Measurements from ENCODE around the gene DQX1. TPM values are rescaled to one million over a fixed set of nuclear protein-coding genes. Genes with fewer than 3 reads are reported as not detected.

Gene DQX1
- total RNA-seq, 2 experiments from 2014 or later, result 0.50 to 0.96 TPM

- ChIA-PET CTCF (interaction anchor here (1.1 to 6.4 kb wide), 7 partner anchors 11 to 76 kb away, joined by 3 to 54 read pairs (median 12); partner anchors contain the start of genes CCDC142, PCGF1, TTC31 and WBP1), POLR2A (interaction anchor here (1.1 to 1.8 kb wide), 3 partner anchors 16 to 34 kb away, joined by 3 to 5 read pairs (median 3); partner anchors contain the start of gene TLX2)
- H3K4me1 Mint-ChIP-seq (ENCODE audit: low read depth), result peaks cover 19% of the 10 kb centered on the region
- no peak overlapping the region for H3K4me3 Mint-ChIP-seq
- no peak overlapping the region for H3K27ac Mint-ChIP-seq
- no peaks in the 10 kb centered on the region for H3K9me3 Mint-ChIP-seq
- ATAC-seq (no peak), DNase-seq (no peak)
- H3K36me3 Mint-ChIP-seq (ENCODE audit: low read depth), result peaks cover 34% of the 10 kb centered on the region
- no peak for TF ChIP-seq CTCF (IDR thresholded peaks at IDR 0.05)
- H3K27me3 Mint-ChIP-seq, result no peaks in the 10 kb centered on the region
- intact Hi-C loops (cut with micrococcal nuclease), result loop anchor here (5.0 kb wide), 2 partner anchors 51 to 54 kb away; partner anchors contain the start of genes CCDC142 and TTC31
These were observed 7.4 kb upstream of the DQX1 start for GRCh38 chr2:74533464-74533863.

GRCh38 chr2:74532222-74532621 is 6.2 kb upstream of the DQX1 start:
- H3K4me1 Mint-ChIP-seq (ENCODE audit: low read depth), result peaks cover 31% of the 10 kb centered on the region
- intact Hi-C loops (cut with micrococcal nuclease), result loop anchor here (5.0 kb wide), 2 partner anchors 50 to 55 kb away; partner anchors contain the start of genes CCDC142 and TTC31
- DNase-seq, result no peak

GRCh38 chr2:74531666-74532065 is 5.6 kb upstream of the DQX1 start:
- intact Hi-C loops (cut with micrococcal nuclease), result loop anchor here (5.0 kb wide), 2 partner anchors 49 to 56 kb away; partner anchors contain the start of genes CCDC142 and TTC31
- peak overlapping the region; percentile 98 for H3K4me3 Mint-ChIP-seq
- peak overlapping the region; percentile 67 for H3K27ac Mint-ChIP-seq
- no peaks in the 10 kb centered on the region for H3K9me3 Mint-ChIP-seq
- peaks cover 36% of the 10 kb centered on the region for H3K4me1 Mint-ChIP-seq (ENCODE audit: low read depth)
- ChIA-PET POLR2A (interaction anchor here (0.9 to 4.1 kb wide), 8 partner anchors 11 to 136 kb away, joined by 3 to 38 read pairs (median 4); partner anchors contain the start of genes CCDC142, DOK1, LOXL3 and TTC31), CTCF (interaction anchor here (0.7 to 6.4 kb wide), 30 partner anchors 8 to 196 kb away, joined by 3 to 54 read pairs (median 4); partner anchors contain the start of genes C2orf81, CCDC142, INO80B and LBX2)
- DNase-seq (no peak), ATAC-seq (no peak)
- TF ChIP-seq CTCF (IDR thresholded peaks at IDR 0.05), result no peak
- peaks cover 52% of the 10 kb centered on the region for H3K36me3 Mint-ChIP-seq (ENCODE audit: low read depth)
- no peaks in the 10 kb centered on the region for H3K27me3 Mint-ChIP-seq

More at GRCh38 chr2:74532222-74532621, 6.2 kb upstream of the DQX1 start:
- no peak for TF ChIP-seq CTCF (IDR thresholded peaks at IDR 0.05)
- Mint-ChIP-seq H3K36me3 (ENCODE audit: low read depth) (peaks cover 46% of the 10 kb centered on the region), H3K27ac (peak overlapping the region; percentile 67), H3K4me3 (peak overlapping the region; percentile 26), H3K9me3 (no peaks in the 10 kb centered on the region), H3K27me3 (no peaks in the 10 kb centered on the region)
- no peak for ATAC-seq
- POLR2A ChIA-PET, result interaction anchor here (0.9 to 4.1 kb wide), 8 partner anchors 12 to 75 kb away, joined by 3 to 38 read pairs (median 4); partner anchors contain the start of genes CCDC142, DOK1, LOXL3 and TTC31
- CTCF ChIA-PET, result interaction anchor here (0.7 to 6.4 kb wide), 25 partner anchors 10 to 197 kb away, joined by 3 to 54 read pairs (median 4); partner anchors contain the start of genes CCDC142, INO80B, LBX2 and MRPL53

GRCh38 chr2:74530239-74531187 is 4.5 kb upstream of the DQX1 start:
- Mint-ChIP-seq H3K9me3 (no peaks in the 10 kb centered on the region), H3K27ac (peak overlapping the region; percentile 93), H3K4me3 (peak overlapping the region; percentile 98), H3K4me1 (ENCODE audit: low read depth) (peaks cover 40% of the 10 kb centered on the region), H3K36me3 (ENCODE audit: low read depth) (peaks cover 62% of the 10 kb centered on the region), H3K27me3 (no peaks in the 10 kb centered on the region)
- ATAC-seq, result peak; percentile 40
- intact Hi-C loops (cut with micrococcal nuclease), result loop anchor here (5.0 kb wide), 2 partner anchors 48 to 57 kb away; partner anchors contain the start of genes CCDC142 and TTC31
- ChIA-PET POLR2A (interaction anchor here (0.7 to 4.1 kb wide), 12 partner anchors 22 to 135 kb away, joined by 3 to 38 read pairs (median 3); partner anchors contain the start of genes CCDC142, INO80B, PCGF1 and TTC31), CTCF (interaction anchor here (0.7 to 6.4 kb wide), 22 partner anchors 8 to 109 kb away, joined by 3 to 54 read pairs (median 4); partner anchors contain the start of genes C2orf81, CCDC142, LBX2 and TTC31)
- TF ChIP-seq CTCF (IDR thresholded peaks at IDR 0.05), result no peak
- DNase-seq, result peak; percentile 74
